H9 (cell line): ENCODE measurements around the gene FGF4. TPM values are rescaled to one million over a fixed set of nuclear protein-coding genes. Genes with fewer than 3 reads are reported as not detected.
A peak's percentile ranks its signal among the peaks of the same experiment; 100 is the strongest.

Source experiments
- DNase-seq: peaks from one replicate; pipeline ENCODE4 v3.0.0-alpha.2; 2017
- H2AFZ ChIP-seq: one replicate; pipeline ENCODE4 v1.6.1; 2013; ENCODE audit warnings: mild to moderate bottlenecking, low read length, control low read depth, moderate library complexity
- H2AK5ac ChIP-seq: 2 replicates; pipeline ENCODE4 v1.6.1; 2013; ENCODE audit warnings: low read length, control low read depth, mixed read lengths; ENCODE audit not compliant: insufficient read length
- H2BK120ac ChIP-seq: one replicate; pipeline ENCODE4 v1.6.1; 2013; ENCODE audit warnings: low read depth, mild to moderate bottlenecking, low read length, control low read depth, inconsistent platforms; ENCODE audit not compliant: poor library complexity, severe bottlenecking
- H2BK12ac ChIP-seq: 2 replicates; pipeline ENCODE4 v1.6.1; 2013; ENCODE audit warnings: low read length, control low read depth, mixed read lengths, low read depth; ENCODE audit not compliant: insufficient read length
- H2BK15ac ChIP-seq: 2 replicates; pipeline ENCODE4 v1.6.1; 2013; ENCODE audit warnings: low read depth, low read length, control low read depth
- H2BK20ac ChIP-seq: one replicate; pipeline ENCODE4 v1.6.1; 2013; ENCODE audit warnings: low read depth, mild to moderate bottlenecking, low read length, control low read depth, inconsistent platforms; ENCODE audit not compliant: poor library complexity, severe bottlenecking
- H2BK5ac ChIP-seq: 2 replicates; pipeline ENCODE4 v1.6.1; 2013; ENCODE audit warnings: low read length, control low read depth, mixed read lengths; ENCODE audit not compliant: insufficient read length
- H3K14ac ChIP-seq: 2 replicates; pipeline ENCODE4 v1.6.1; 2013; ENCODE audit warnings: low read length, control low read depth; ENCODE audit not compliant: insufficient read depth
- H3K18ac ChIP-seq: 2 replicates; pipeline ENCODE4 v1.6.1; 2013; ENCODE audit warnings: low read depth, mild to moderate bottlenecking, mixed read lengths, low read length, control low read depth; ENCODE audit not compliant: insufficient read length
- H3K23ac ChIP-seq: 2 replicates; pipeline ENCODE4 v1.6.1; 2013; ENCODE audit warnings: low read length, control low read depth, mixed read lengths, low read depth; ENCODE audit not compliant: insufficient read length
- H3K23me2 ChIP-seq: 2 replicates; pipeline ENCODE4 v1.6.1; 2013; ENCODE audit warnings: low read depth, mild to moderate bottlenecking, mixed read lengths, low read length, control low read depth; ENCODE audit not compliant: insufficient read length, poor library complexity, severe bottlenecking
- H3K27ac ChIP-seq: 2 replicates; pipeline ENCODE4 v1.5.1; 2013; ENCODE audit warnings: low read length, control low read depth, mixed read lengths, low read depth; ENCODE audit not compliant: insufficient read length
- H3K27me3 ChIP-seq: 2 replicates; pipeline ENCODE4 v1.6.1; 2013; ENCODE audit warnings: low read length, control low read depth, inconsistent platforms; ENCODE audit not compliant: insufficient read depth
- H3K4ac ChIP-seq: 2 replicates; pipeline ENCODE4 v1.6.1; 2013; ENCODE audit warnings: low read depth, mild to moderate bottlenecking, control low read depth, inconsistent platforms, low read length, moderate library complexity
- H3K4me1 ChIP-seq: 2 replicates; pipeline ENCODE4 v1.6.1; 2013; ENCODE audit warnings: low read length, control low read depth, inconsistent platforms; ENCODE audit not compliant: insufficient read depth
- H3K4me2 ChIP-seq: 2 replicates; pipeline ENCODE4 v1.6.1; 2013; ENCODE audit warnings: low read length, control low read depth, mixed read lengths; ENCODE audit not compliant: insufficient read length, insufficient read depth
- H3K56ac ChIP-seq: 2 replicates; pipeline ENCODE4 v1.6.1; 2013; ENCODE audit warnings: low read depth, mild to moderate bottlenecking, mixed read lengths, low read length, control low read depth; ENCODE audit not compliant: insufficient read length
- H3K79me1 ChIP-seq: 2 replicates; pipeline ENCODE4 v1.6.1; 2013; ENCODE audit warnings: low read depth, mild to moderate bottlenecking, moderate library complexity, low read length, control low read depth, inconsistent platforms; ENCODE audit not compliant: insufficient read depth, poor library complexity, severe bottlenecking
- H3K79me2 ChIP-seq: 2 replicates; pipeline ENCODE4 v1.6.1; 2013; ENCODE audit warnings: low read length, control low read depth, inconsistent platforms; ENCODE audit not compliant: insufficient read depth
- H3K9ac ChIP-seq: 2 replicates; pipeline ENCODE4 v1.6.1; 2013; ENCODE audit warnings: low read length, control low read depth, mixed read lengths; ENCODE audit not compliant: insufficient read length; ENCODE audit errors: extremely low read depth
- H3K9me3 ChIP-seq: one replicate; pipeline ENCODE4 v1.6.1; 2013; ENCODE audit warnings: low read depth, low read length, inconsistent platforms; ENCODE audit not compliant: control insufficient read depth
- H3T11ph ChIP-seq: one replicate; pipeline ENCODE4 v1.6.1; 2013; ENCODE audit warnings: mild to moderate bottlenecking, low read length, control low read depth, inconsistent platforms
- H4K20me1 ChIP-seq: one replicate; pipeline ENCODE4 v1.6.1; 2013; ENCODE audit not compliant: control insufficient read depth, insufficient read length, insufficient read depth
- H4K5ac ChIP-seq: 2 replicates; pipeline ENCODE4 v1.6.1; 2013; ENCODE audit warnings: low read depth, mild to moderate bottlenecking, mixed read lengths, low read length, control low read depth; ENCODE audit not compliant: insufficient read length
- H4K8ac ChIP-seq: replicated peaks from 2 replicates; pipeline ENCODE4 v1.6.1; 2013; ENCODE audit warnings: low read length, control low read depth, mixed read lengths, low read depth; ENCODE audit not compliant: insufficient read length
- H4K91ac ChIP-seq: 2 replicates; pipeline ENCODE4 v1.6.1; 2013; ENCODE audit warnings: low read depth, mild to moderate bottlenecking, moderate library complexity, mixed read lengths, low read length, control low read depth; ENCODE audit not compliant: insufficient read length
- H3K27ac Mint-ChIP-seq, 3 experiments: 2 replicates in 2 of 3; 3 replicates in 1 of 3; pipeline ENCODE4 v1.8.0; 2020 to 2021; ENCODE audit warnings: mixed read lengths in 3 of 3, mild to moderate bottlenecking in 1 of 3, moderate library complexity in 1 of 3
- H3K27me3 Mint-ChIP-seq: 2 replicates; pipeline ENCODE4 v1.8.0; 2021; ENCODE audit warnings: low read depth, mild to moderate bottlenecking, moderate library complexity, mixed read lengths
- H3K36me3 Mint-ChIP-seq, 3 experiments: 2 replicates in 2 of 3; 3 replicates in 1 of 3; pipeline ENCODE4 v1.8.0; 2020 to 2021; ENCODE audit warnings: low read depth in 3 of 3, mixed read lengths in 3 of 3; ENCODE audit not compliant: insufficient read depth in 1 of 3
- H3K4me1 Mint-ChIP-seq, 2 experiments: 2 replicates each; pipeline ENCODE4 v1.8.0; 2020; ENCODE audit warnings: mixed read lengths in 2 of 2
- H3K4me3 Mint-ChIP-seq, 2 experiments: 2 replicates in 1 of 2; 3 replicates in 1 of 2; pipeline ENCODE4 v1.8.0; 2020 to 2021; ENCODE audit warnings: mild to moderate bottlenecking in 2 of 2, mixed read lengths in 2 of 2, moderate library complexity in 1 of 2
- H3K9me3 Mint-ChIP-seq, 2 experiments: 2 replicates in 1 of 2; 3 replicates in 1 of 2; pipeline ENCODE4 v1.8.0; 2020; ENCODE audit warnings: mild to moderate bottlenecking in 2 of 2, mixed read lengths in 2 of 2, moderate library complexity in 1 of 2
- CTCF ChIP-seq: fragments of 200-600 bp; sonication (generic); conservative IDR thresholded peaks from 3 replicates; pipeline ENCODE4 v1.8.0; 2021; ENCODE audit warnings: antibody characterized with exemption, mild to moderate bottlenecking
- WGBS: extraction: QIAGEN DNeasy Blood & Tissue Kit; methylation state at CpG from one replicate; pipeline ENCODE4 v1.1.7; 2013; ENCODE audit warnings: missing lambda C conversion rate, low lambda C conversion rate, mixed read lengths; ENCODE audit not compliant: insufficient read length; ENCODE audit errors: extremely low coverage; 5-methylcytosine and 5-hydroxymethylcytosine counted together
- total RNA-seq: library from RNA; stranded (reverse); gene quantifications from 2 replicates; pipeline ENCODE4 v1.2.1, GENCODE V29; 2021

The FGF4 gene
- total RNA-seq, 1 experiment from 2014 or later = 0.68 TPM

GRCh38 chr11:69750108-69750850 is 24.9 kb downstream of the FGF4 start:
- Histone ChIP-seq H2AK5ac (no peak overlapping the region), H3K27ac (no peak overlapping the region), H3K14ac (0 out of 2 replicates have a peak overlapping the region, but pooled peaks have one; percentile 20), H3T11ph (no peak overlapping the region), H2BK5ac (no peak overlapping the region), H2BK12ac (no peak overlapping the region), H2BK20ac (no peak overlapping the region), H4K91ac (no peak overlapping the region), H3K4me1 (no peaks in the 10 kb centered on the region), H3K18ac (no peak overlapping the region), H2AFZ (no peak overlapping the region), H3K79me2 (no peaks in the 10 kb centered on the region), H3K23me2 (no peaks in the 10 kb centered on the region), H2BK120ac (no peak overlapping the region), H3K27me3 (no peaks in the 10 kb centered on the region), H3K9me3 (no peaks in the 10 kb centered on the region), H3K79me1 (no peaks in the 10 kb centered on the region), H4K8ac (no peak overlapping the region), H4K5ac (no peak overlapping the region), H3K9ac (no peak overlapping the region), H2BK15ac (no peak overlapping the region), H3K4me2 (no peak overlapping the region), H3K23ac (no peak overlapping the region), H4K20me1 (no peaks in the 10 kb centered on the region), H3K56ac (no peak overlapping the region), H3K4ac (no peak overlapping the region)
- Mint-ChIP-seq H3K4me3 (no peak overlapping the region), H3K36me3 (no peaks in the 10 kb centered on the region), H3K27ac (no peak overlapping the region; a peak in 1 of 7 replicates), H3K27me3 (peaks cover 2% of the 10 kb centered on the region), H3K4me1 (peaks cover 15 to 27% of the 10 kb centered on the region in 2 experiments), H3K9me3 (no peaks in the 10 kb centered on the region)
- TF ChIP-seq CTCF = no peak
- DNase-seq = no peak
- WGBS = no CpG with 5 or more reads among the region's 11 CpGs
